NCI-H2081 treated with DMSO at 0.1 percent for 48 hours (cell line): ENCODE data around the gene PTDSS2.

Experiments
- DNase-seq: peaks from one replicate; lab custom pipeline; 2025; lab: John Stamatoyannopoulos, UW

Gene PTDSS2

DNA sequence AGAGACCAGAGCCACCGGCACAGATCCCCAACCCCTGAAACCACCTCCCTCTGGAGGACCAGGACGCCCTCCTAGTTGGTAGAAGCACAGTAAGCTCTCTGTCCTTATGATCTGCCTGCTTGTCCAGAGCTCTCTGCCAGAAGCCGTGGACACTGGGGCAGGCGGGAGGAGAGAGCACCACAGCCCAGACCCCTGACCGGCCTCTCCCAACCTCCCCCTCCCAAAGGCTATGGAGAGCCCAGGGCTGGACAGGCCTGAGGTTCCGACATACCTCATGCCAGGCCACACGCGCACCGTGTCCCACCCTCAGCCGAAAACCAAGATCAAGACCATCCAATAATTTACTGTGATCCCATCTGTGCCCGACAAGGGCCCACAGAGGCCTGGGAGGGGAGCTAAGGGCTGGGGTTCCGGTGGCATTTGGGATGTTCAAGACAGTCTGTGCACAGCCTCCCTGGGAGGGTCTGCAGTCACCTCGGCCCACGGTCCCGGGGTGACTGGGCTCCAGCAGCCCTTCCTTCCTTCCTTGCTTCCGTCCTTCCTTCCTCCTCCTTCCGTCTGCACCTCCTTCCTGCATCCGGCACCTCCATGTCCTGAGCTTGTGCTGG lies 81.9 kb downstream of the PTDSS2 start:
- DNase-seq: no peak

DNA sequence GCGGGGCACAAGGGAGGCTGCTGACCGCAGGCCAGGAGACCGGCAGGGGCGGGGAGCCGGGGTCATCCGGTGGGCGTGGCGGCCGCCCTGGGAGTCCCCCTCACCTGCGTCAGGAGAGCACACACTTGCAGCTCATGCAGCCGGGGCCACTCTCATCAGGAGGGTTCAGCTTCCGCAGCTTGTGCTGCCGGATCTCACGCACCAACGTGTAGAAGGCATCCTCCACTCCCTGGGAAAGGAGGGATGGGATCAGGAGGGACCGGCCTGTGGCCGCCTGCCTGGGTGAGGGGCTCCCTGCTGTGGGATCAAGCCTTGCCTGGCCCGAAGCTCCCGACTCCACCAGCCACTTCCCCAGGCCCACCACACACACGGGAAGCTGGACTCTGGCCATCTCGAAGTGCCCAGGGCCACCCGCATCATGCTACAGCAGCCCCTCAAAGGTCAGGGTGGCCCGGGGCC lies 82.5 kb downstream of the PTDSS2 start:
- DNase-seq: no peak

DNA sequence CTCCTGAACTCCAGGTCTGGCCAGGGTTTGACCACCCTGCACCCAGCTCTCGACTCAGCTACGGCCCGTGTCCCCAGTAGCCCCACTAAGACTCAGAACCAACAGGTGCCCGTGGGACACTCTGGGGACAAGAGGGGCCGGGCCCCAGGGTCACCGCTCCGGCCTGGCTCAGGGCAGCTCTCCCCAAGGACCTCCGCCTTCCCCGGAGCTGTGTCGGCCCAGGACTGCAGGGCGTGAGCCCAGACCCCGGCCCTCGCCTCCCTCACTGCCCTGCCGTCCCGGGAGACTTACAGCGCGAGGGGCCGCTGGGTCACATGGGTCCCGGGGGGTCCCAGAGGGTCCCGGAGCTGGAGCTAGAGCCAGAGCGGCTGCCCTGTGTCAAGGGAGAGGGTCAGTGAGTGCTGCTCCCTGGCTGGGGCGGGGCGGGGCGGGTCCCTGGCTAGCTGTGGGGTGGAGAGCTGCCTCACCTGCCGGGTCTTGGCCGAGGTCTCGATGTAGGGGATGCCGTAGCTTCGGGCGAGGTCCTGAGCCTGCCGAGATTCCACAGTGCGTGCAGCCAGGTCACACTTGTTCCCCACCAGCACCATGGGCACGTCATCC lies 83.0 kb downstream of the PTDSS2 start:
- DNase-seq: no peak

DNA sequence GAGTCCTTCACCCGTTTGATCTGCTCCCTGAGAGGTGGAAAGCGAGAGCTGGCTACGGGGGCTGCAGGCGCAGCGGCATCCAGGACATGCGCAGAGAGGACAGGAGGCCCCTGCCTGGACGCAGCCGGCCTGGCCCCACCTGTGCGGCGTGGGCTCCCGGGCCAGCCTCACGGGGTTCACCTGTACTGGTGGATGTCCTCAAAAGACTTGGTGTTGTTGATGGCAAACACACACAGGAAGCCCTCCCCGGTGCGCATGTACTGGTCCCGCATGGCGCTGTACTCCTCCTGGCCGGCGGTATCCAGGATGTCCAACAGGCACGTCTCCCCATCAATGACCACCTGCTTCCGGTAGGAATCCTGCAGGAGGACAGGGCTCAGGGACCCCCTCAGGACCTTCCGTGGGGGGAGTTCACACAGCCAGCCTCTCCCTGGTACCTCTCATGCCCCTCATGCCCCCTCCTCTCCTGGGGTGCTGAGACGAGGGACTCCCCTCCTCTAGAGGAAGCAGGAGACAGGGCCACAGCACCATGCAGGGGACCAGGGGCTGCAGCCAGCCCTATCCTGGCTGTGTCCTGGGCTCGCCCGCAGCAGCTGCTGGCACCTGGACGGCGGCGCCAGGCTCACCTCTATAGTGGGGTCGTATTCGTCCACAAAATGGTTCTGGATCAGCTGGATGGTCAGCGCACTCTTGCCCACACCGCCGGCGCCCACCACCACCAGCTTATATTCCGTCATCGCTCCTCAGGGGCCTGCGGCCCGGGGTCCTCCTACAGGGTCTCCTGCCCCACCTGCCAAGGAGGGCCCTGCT lies 83.7 kb downstream of the PTDSS2 start:
- no peak for DNase-seq

DNA sequence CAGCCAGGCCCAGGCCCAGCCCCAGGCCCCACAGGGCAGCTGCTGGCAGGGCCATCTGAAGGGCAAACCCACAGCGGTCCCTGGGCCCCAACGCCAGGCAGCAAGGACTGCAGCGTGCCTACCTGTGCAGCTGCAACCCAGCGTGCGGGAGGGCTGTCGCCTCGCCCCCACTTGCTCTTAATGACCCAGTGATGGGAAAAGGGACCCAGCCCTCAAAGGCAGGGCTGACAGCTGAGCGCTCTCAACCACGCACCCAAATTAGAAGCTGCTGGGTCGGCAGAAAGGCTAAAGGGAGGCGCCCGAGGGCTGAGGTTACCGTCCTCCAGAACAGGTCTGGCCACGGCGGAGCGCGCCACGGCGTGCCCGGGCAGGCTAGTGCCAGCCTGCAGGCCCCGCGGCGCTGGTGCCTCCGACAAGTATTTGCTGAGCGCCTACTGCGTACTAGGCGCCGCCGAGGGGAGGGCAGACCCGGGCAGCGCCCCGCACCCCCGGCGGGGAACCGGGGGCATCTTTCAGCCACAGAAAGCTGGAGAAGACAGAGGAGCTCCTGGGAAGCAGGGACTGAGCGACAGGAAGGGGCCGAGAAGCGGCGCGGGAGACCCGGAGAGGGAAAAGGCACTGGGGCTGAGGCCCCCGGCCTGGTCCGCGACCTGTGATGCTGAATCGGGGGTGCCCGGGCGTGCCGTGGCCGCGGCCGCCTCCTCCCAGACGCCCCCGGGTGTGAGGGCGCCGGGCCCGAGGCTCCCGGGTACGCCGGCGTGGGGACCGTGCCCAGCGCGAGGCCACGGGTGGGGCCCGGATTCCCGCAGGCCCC lies 84.5 kb downstream of the PTDSS2 start:
- no peak for DNase-seq

DNA sequence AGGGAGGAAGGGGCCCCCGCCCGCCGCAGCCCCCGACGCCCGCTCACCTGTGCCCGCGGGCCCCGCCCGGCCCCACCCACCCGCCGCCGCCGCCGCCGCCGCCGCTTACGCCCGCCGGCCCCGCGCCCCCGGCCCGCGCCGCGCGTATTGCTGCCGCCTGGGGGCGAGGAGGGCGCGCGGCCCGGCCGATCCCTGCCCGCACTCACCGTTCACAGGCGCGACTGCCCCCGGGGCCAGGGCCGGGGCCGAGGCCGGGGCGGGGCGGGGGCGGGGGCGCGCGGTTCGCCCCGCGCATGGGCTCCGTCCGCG lies 85.1 kb downstream of the PTDSS2 start:
- no peak for DNase-seq

DNA sequence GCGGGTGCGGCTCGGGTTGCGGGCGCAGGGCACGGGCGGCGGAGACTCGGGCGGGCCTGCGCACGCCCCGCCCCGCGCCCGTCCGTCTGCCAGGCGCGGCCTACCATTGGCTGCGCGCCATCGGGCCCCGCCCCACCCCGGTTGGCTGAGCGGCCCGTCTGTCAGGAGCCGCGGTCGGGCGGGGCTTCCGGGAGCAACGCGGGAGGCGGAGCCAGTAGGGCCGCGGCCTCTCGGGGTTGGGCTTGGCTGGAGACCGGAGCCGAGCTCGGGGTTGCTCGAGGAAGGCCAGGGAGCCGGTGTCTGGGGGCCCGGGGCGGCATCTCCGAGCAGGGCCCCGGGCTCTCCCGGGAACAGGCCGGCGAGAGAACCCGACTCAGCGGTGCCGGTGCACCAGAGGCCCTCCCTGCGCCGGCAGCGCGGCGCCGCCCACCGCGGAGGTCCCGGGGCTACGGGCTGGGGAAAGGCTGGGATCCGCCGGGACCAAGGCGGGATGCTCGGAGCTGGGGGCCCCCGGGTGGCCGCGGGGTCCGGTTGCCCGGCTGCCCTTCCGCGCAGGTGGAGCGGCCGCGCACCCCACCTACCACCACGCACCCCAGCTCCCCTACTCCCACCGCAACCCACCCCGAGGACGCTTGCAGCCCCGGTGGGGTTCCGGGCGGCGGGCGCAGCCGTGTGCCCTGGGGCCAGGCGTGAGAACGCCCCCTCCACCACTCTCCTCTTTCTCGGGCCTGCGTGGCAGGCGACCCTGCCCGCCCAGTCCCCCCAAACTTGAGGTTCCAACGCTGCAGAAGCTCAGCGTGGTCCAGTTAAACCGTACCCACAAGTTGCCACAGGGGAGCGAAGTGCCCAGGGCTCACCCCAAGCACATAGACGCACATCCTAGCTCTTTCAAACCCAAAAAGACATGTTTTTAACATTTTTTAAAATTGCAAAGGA lies 85.7 kb downstream of the PTDSS2 start, which contains the start of gene HRAS:
TSS of gene HRAS (minus strand) at position 58 of the 936 bp plus-strand sequence.
- DNase-seq: peak; percentile 72

DNA sequence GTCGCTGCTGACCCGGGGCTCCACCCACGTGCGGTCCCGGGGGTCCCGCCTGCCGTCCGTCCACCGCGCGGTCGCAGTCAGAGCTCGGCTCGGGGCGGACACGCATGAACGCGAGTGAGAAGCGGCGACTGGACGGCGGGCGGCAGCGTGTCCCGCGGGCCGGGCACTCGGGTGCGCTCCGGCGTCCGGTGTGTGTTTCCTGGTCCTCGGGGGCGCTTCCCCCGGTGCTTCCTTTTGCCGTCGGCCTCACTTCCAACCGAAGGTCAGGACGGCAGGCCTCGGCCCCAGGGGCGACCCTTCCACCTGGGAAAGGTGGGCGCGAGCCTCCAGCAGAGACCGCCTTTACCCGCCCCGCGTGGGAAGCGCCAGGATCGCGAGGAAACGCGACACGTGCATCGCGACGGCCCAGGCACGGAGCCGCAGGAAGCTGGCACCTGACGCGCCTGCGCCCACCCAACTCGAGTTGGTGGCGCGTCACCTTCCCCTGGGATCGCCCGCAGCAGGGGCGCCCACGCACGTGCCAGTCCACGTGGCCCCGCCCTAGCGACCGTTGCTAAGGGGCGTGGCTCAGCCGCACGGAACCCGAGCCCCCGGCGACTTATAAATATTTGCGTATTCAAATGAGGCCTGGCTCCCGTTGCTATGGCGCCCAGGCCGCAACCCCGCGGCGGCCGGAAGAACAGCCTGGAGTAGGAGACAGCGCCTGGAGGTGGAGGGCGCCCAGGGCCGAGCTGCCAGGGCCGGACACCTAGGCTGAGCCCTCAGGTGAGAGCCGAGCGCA lies 87.0 kb downstream of the PTDSS2 start, which contains the start of gene LRRC56:
TSS of gene LRRC56 (plus strand) at position 687 of the 781 bp plus-strand sequence. CDS start 3,158 bp downstream, outside the sequence.
- peak; percentile 70 for DNase-seq

DNA sequence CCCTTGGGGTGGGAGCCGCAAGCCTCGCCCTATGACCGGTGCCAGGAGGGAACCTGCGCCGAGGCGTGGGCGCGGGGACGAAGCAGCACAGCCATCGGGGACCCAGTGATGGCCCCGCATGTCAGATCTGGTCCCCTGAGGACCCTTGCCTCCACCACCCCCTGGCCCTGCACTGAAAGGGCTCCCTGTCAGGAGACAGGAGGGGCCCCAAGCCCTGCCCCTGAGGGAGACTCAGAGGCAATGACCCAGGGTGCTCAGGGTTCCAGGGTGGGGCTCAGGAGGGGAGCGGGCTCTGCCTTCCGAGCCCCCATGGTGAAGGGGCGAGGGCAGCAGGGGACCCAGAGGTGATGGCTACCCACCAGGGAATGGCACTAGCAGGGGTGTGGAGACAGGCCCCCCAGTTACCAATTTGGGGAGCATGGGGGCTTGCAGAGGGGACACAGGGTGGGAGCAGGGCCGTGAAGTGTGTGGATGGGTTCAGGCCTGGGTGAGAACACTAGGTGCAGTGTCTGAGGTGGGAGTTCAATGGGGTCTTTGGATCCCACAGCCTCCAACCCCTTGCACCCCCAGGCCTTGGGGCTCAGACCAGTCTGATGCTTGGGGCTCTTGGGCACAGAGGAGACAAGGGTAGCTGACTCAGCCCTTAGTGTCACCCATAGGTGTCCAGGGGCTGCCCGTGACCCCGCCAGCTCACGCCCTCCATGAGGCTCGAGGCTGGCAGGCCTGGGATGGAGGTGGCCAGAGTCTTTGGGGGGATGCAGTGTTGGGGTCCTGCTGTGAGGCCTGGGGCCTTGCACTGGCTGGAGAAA lies 87.7 kb downstream of the PTDSS2 start:
- DNase-seq: no peak

DNA sequence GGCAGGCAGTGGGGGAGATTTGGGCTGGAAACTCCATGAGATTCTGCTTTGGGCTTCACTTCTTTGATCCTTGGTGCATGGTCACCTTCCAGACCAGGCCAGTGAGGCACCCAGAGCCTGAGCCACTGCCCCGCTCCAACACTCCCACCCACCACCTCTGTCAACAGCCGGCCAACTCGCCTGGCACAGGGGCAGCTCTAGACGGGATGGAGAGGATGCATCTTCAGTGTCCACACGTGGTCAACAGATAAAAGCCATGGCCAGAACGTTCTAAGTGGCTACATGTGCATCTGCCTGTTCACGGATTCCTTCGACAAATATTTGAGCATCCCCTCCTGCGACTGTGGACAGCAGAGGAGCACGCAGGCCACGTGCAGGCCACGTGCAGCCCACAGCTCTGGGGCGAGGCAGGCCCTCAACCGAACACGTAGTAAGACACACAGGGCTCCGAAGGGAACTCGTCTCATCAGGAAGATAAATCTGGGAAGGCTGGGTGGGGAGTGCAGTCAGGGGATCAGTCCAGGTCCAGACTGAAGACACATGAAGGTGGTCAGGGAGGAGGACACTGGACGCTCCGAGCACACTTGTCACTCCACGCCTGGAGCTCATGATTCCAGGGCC lies 88.5 kb downstream of the PTDSS2 start:
- DNase-seq: no peak

DNA sequence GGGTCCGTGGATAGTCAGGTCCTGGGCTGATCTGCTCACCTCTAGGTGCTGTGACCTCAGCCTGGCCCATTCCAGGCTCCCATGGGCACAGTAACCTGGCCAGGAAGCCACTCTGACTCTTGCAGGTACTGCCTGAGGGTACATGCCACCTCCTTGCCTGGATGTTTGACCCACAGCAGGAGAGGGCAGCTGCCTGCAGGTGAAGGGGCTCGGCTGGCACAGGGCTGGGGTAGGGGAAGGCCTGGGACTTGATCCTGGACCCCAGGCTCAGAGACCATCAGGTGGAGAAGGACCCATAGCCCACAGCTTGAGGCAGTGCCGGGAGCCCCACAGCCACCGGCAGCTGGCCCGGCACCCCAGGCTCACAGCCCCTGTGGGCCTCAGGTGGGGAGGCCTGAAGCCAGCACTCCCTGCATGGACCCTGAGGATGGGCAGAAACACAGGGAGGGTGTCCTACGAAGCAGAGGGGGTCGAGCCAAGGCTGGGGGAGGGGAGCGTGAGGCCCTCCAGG lies 89.9 kb downstream of the PTDSS2 start:
- no peak for DNase-seq
